ENCODE results near the gene MBOAT1. TPM values are rescaled to one million over a fixed set of nuclear protein-coding genes. Genes with fewer than 3 reads are reported as not detected.

Gene MBOAT1
- total RNA-seq, 4 donors from 2014 or later = 9.6 to 24.3 (median 12.6) TPM

DNA sequence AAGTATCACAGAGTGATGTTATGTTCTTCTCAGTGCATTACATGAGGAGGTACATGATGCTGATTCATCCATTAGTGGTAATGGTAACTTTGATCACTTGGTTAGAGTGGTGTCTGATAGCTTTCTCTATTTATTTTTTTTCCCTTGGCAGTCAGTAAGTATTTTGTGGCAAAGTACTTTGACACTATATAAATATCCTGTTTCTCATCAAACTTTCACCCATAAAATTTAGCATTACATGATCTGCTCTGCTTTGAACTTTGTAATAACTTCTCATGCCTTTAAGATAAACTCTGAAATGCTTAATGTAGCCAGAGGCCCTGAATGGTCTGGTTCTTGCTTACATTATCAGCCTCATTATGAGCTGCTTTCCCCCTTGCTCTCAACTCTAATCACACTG lies 127.9 kb downstream of the MBOAT1 start:
- Histone ChIP-seq H3K4me1 (no peaks in the 10 kb centered on the region), H3K36me3 (no peaks in the 10 kb centered on the region), H3K4me3 (replicated peaks in 1 of 3) (no peak overlapping the region), H3K9me3 (no peaks in the 10 kb centered on the region), H3K27ac (no peak overlapping the region), H3K27me3 (no peaks in the 10 kb centered on the region)
- no peak for DNase-seq
- TF ChIP-seq POLR2A (IDR thresholded peaks at IDR 0.05) = no peak
- intact Hi-C loops (cut with DNase I) = no loop called here

DNA sequence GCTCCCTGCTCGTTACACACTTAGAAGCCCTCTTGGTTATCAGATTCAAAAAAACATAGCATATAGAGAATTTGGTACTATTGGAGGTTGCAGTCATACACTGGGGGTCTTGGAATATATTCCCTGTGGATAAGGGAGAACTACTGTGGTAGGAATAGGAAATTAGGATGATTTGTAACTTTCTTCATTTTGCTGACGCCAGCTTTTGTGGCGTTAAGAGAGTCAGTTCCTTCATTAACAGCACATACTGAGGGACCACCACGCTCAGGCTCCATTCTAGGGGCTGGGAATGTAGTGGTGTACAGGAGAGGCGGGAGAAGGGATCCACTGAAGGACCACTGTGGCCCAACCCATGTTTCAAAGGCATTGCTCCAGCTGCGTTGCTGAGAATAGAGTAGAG lies 140.3 kb downstream of the MBOAT1 start:
- DNase-seq = no peak
- no peaks in the 10 kb centered on the region for H3K4me1 ChIP-seq
- H3K27ac ChIP-seq = no peak overlapping the region
- H3K4me3 ChIP-seq (replicated peaks in 1 of 3) = no peak overlapping the region
- WGBS, 2 donors = 93 to 96% methylated on average over 6 of the region's 6 CpGs
- no peaks in the 10 kb centered on the region for H3K36me3 ChIP-seq
- no peaks in the 10 kb centered on the region for H3K9me3 ChIP-seq
- H3K27me3 ChIP-seq = no peaks in the 10 kb centered on the region
- intact Hi-C loops (cut with DNase I) = no loop called here
- TF ChIP-seq, protein P1, sequence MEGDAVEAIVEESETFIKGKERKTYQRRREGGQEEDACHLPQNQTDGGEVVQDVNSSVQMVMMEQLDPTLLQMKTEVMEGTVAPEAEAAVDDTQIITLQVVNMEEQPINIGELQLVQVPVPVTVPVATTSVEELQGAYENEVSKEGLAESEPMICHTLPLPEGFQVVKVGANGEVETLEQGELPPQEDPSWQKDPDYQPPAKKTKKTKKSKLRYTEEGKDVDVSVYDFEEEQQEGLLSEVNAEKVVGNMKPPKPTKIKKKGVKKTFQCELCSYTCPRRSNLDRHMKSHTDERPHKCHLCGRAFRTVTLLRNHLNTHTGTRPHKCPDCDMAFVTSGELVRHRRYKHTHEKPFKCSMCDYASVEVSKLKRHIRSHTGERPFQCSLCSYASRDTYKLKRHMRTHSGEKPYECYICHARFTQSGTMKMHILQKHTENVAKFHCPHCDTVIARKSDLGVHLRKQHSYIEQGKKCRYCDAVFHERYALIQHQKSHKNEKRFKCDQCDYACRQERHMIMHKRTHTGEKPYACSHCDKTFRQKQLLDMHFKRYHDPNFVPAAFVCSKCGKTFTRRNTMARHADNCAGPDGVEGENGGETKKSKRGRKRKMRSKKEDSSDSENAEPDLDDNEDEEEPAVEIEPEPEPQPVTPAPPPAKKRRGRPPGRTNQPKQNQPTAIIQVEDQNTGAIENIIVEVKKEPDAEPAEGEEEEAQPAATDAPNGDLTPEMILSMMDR (IDR thresholded peaks at IDR 0.05) = no peak
- TF ChIP-seq POLR2A (IDR thresholded peaks at IDR 0.05) = no peak

DNA sequence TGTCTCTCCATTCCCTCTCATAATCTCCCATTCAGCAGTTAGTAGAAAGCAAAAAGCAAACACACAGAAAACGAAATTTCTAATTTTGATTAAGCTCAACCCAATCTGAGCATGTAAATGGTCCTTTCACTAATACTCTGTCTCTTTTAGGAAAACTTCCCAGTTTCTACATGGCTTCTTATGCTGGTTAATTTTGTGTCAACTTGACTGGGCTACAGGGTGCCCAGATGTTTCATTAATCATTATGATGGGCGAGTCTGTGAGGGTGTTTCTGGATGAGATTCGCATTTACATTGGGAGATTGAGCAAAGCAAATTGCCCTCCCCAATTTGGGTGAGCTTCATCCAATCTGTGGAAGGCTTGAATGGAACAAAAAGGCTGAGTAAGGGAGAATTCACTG lies 142.2 kb downstream of the MBOAT1 start:
- intact Hi-C loops (cut with DNase I) = no loop called here
- no peak overlapping the region for H3K4me3 ChIP-seq (replicated peaks in 1 of 3)
- H3K27ac ChIP-seq = no peak overlapping the region
- no peaks in the 10 kb centered on the region for H3K4me1 ChIP-seq
- TF ChIP-seq POLR2A (IDR thresholded peaks at IDR 0.05) = no peak
- TF ChIP-seq, protein P1 (IDR thresholded peaks at IDR 0.05) = no peak
- no peaks in the 10 kb centered on the region for H3K9me3 ChIP-seq
- DNase-seq = no peak
- WGBS, 2 donors = 85 to 94% methylated on average over 3 of the region's 3 CpGs
- H3K27me3 ChIP-seq = no peaks in the 10 kb centered on the region
- H3K36me3 ChIP-seq = no peaks in the 10 kb centered on the region

DNA sequence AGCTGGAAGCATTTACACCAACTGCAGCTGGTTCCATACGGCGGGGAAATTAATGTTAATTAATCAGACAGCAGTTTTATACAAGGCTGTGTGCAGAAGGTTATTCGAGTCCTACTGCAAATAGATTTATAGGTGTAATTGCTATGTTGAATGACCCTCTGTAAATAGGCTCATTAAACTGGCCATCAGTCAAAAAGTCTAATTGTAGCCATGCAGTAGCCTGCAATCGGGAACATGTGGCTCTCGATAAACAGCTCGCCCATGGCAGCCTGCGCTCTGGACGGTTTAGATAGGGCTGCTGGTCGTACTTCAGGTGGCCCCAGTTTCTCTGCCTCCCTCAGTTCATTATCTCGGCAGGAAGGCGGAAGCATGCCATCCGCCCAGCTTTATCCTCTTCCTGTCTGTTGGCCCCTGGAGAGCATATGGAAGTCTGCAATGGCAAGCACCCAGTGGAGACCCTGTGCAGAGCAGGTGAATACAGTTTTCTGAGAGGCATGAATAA lies 143.2 kb downstream of the MBOAT1 start:
- H3K36me3 ChIP-seq = no peaks in the 10 kb centered on the region
- H3K4me3 ChIP-seq (replicated peaks in 1 of 3) = no peak overlapping the region
- WGBS, 2 donors = 88 to 93% methylated on average over 12 of the region's 12 CpGs
- no peaks in the 10 kb centered on the region for H3K4me1 ChIP-seq
- H3K27me3 ChIP-seq = no peaks in the 10 kb centered on the region
- H3K27ac ChIP-seq = no peak overlapping the region
- no peak for DNase-seq
- intact Hi-C loops (cut with DNase I) = no loop called here
- TF ChIP-seq, protein P1 (IDR thresholded peaks at IDR 0.05) = no peak
- TF ChIP-seq POLR2A (IDR thresholded peaks at IDR 0.05) = no peak
- H3K9me3 ChIP-seq = no peaks in the 10 kb centered on the region

DNA sequence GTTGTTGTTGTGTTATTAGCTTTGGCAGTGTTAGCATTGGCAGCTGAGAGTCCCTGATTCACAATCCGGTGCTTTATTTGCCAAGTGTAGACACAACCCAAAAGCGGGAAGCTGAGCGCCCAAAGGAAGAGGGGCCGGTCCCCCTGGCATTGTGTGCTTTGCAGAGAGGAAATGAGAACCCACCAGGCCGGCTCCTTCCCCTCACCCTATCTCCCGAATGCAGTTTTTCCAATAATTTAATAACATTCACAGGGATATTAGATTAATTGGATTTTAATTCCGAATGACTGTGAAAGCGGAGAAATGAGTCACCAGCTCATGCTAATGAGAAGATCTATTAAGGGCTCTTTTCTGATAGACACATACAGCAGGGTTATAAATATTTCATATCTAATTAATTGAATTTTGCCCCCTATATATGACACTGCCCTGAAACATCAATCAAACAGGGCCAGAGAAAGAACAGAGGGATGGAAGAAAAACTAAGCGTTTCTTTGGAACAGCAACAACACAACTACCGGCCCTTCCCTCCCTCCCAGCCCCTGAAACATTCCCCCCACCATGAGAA lies 143.8 kb downstream of the MBOAT1 start:
- no peaks in the 10 kb centered on the region for H3K9me3 ChIP-seq
- intact Hi-C loops (cut with DNase I) = no loop called here
- H3K27ac ChIP-seq = no peak overlapping the region
- WGBS, 2 donors = 80 to 83% methylated on average over 10 of the region's 10 CpGs
- TF ChIP-seq, protein P1 (IDR thresholded peaks at IDR 0.05) = no peak
- TF ChIP-seq POLR2A (IDR thresholded peaks at IDR 0.05) = no peak
- no peak for DNase-seq
- H3K4me1 ChIP-seq = no peaks in the 10 kb centered on the region
- H3K4me3 ChIP-seq (replicated peaks in 1 of 3) = no peak overlapping the region
- H3K36me3 ChIP-seq = no peaks in the 10 kb centered on the region
- H3K27me3 ChIP-seq = no peaks in the 10 kb centered on the region
